HFFc6 (cell line): ENCODE data around the gene KIAA1755. TPM values are rescaled to one million over a fixed set of nuclear protein-coding genes. Genes with fewer than 3 reads are reported as not detected.

ENCODE experiments used
- DNase-seq: peaks from one replicate; pipeline ENCODE4 v3.0.0-alpha.2; 2018
- H3K27ac Mint-ChIP-seq: 2 replicates; pipeline ENCODE4 v1.8.0; 2020; ENCODE audit warnings: mild to moderate bottlenecking, mixed read lengths
- H3K27me3 Mint-ChIP-seq: 2 replicates; pipeline ENCODE4 v1.8.0; 2021; ENCODE audit warnings: mild to moderate bottlenecking, moderate library complexity, mixed read lengths; ENCODE audit not compliant: insufficient read depth
- H3K36me3 Mint-ChIP-seq: 2 replicates; pipeline ENCODE4 v1.8.0; 2021; ENCODE audit warnings: low read depth, mixed read lengths
- H3K4me1 Mint-ChIP-seq: 2 replicates; pipeline ENCODE4 v1.8.0; 2020; ENCODE audit warnings: low read depth, mixed read lengths
- H3K4me3 Mint-ChIP-seq: 2 replicates; pipeline ENCODE4 v1.8.0; 2020; ENCODE audit warnings: mild to moderate bottlenecking, moderate library complexity, mixed read lengths
- H3K9me3 Mint-ChIP-seq: 2 replicates; pipeline ENCODE4 v1.8.0; 2020; ENCODE audit warnings: mild to moderate bottlenecking, mixed read lengths
- total RNA-seq, 6 experiments: library from RNA; stranded (reverse); fragmentation: NEBNext Ultra II Directional; extraction: Animal tissue kit (Norgen Biotek cat#: 25700); gene quantifications; 2 replicates in 1 of 6; 3 replicates in 5 of 6; pipeline ENCODE4 v1.2.3, GENCODE V29; 2021
- TF ChIP-seq, protein P1 (sequence below): fragments of 200-600 bp; sonication (generic); IDR thresholded peaks from 2 replicates; pipeline ENCODE4 v1.5.0; 2021; ENCODE audit warnings: antibody characterized with exemption, mild to moderate bottlenecking

The KIAA1755 gene
- total RNA-seq, 6 experiments from 2014 or later: 1.2 to 4.4 (median 2.2) TPM

DNA sequence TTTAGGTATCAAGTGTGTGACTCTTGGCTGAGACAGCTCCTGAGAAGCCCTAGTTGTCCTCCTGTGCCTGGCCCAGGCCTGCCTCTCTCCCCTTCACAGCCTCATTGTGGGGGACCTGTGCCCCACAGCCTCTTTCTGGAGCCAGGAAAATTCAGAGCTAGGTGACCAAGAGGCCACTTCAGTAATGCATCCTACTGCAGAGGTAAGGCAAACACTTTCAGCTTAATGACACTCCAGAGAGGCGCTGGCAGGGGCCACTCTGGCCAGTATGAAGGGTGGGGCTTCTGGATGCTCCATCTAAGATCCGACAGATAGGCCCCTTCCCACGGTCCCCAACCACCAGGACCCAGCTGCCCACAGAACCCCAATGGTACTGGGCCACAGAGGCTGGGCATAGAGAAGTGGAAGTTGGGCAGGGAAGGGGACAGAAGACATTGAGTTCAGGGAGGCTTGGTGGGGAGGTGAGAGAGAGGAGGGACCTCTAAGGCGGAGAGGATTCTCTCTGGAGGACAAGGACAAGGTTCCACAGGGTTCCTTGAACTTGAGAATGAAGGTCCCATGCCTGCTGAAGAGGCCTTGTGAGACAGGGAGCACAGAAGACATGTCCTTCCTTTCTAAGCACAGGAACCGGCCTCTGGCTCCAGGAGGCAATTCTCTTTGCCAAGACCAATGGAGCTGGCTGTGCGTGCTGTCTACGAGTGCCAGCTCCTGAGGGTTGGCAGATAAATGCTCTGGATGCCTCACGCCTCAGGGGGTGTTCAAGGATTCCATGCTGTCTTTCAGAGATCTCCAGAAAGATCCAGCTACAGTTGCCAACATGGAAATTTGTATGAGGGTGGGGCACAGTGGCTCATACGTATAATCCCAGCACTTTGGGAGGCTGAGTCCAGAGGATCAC lies 49.1 kb downstream of the KIAA1755 start:
- H3K27ac Mint-ChIP-seq: peak overlapping the region; percentile 57; the same call in 1 of the 2 replicates
- no peak for DNase-seq

DNA sequence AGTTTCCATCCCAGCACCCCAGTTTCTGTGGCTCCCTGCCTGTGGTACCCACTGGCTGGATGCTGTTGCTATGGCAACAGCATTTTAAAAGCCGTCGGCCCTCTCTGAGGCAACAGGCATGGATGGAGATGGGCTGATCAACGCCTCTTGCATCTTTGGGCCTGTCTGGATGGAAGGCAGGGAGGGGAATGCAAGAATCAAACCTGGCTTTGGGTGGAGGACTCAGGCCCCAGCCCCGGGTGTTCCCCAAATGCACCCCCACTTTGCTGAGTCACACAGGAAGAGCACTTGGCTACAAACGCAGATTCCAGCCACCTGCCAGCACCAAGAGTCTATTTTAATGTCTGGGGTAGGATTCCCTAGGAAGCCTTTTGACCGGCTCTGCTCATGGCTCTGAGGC lies 49.8 kb downstream of the KIAA1755 start:
- Mint-ChIP-seq H3K36me3 (no peaks in the 10 kb centered on the region), H3K27ac (peak overlapping the region; percentile 57), H3K4me3 (no peak overlapping the region), H3K9me3 (no peaks in the 10 kb centered on the region), H3K4me1 (peaks cover 33% of the 10 kb centered on the region), H3K27me3 (no peaks in the 10 kb centered on the region)
- TF ChIP-seq, protein P1, sequence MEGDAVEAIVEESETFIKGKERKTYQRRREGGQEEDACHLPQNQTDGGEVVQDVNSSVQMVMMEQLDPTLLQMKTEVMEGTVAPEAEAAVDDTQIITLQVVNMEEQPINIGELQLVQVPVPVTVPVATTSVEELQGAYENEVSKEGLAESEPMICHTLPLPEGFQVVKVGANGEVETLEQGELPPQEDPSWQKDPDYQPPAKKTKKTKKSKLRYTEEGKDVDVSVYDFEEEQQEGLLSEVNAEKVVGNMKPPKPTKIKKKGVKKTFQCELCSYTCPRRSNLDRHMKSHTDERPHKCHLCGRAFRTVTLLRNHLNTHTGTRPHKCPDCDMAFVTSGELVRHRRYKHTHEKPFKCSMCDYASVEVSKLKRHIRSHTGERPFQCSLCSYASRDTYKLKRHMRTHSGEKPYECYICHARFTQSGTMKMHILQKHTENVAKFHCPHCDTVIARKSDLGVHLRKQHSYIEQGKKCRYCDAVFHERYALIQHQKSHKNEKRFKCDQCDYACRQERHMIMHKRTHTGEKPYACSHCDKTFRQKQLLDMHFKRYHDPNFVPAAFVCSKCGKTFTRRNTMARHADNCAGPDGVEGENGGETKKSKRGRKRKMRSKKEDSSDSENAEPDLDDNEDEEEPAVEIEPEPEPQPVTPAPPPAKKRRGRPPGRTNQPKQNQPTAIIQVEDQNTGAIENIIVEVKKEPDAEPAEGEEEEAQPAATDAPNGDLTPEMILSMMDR: no peak
- no peak for DNase-seq

More for the DNA sequence above, 49.1 kb downstream of the KIAA1755 start:
- Mint-ChIP-seq H3K4me3 (no peak overlapping the region), H3K9me3 (no peaks in the 10 kb centered on the region), H3K27me3 (no peaks in the 10 kb centered on the region), H3K4me1 (peaks cover 35% of the 10 kb centered on the region), H3K36me3 (no peaks in the 10 kb centered on the region)
- TF ChIP-seq, protein P1: no peak

- peak overlapping the region; percentile 57 for H3K27ac Mint-ChIP-seq
- H3K9me3 Mint-ChIP-seq: no peaks in the 10 kb centered on the region
- H3K4me3 Mint-ChIP-seq: no peak overlapping the region
- peaks cover 33% of the 10 kb centered on the region for H3K4me1 Mint-ChIP-seq
- H3K27me3 Mint-ChIP-seq: no peaks in the 10 kb centered on the region
- DNase-seq: no peak
- TF ChIP-seq, protein P1: no peak
- no peaks in the 10 kb centered on the region for H3K36me3 Mint-ChIP-seq
These were observed 50.7 kb downstream of the KIAA1755 start for GRCh38 chr20:38209736-38210405.

- DNase-seq: no peak
- TF ChIP-seq, protein P1: no peak
- Mint-ChIP-seq H3K4me3 (no peak overlapping the region), H3K4me1 (peaks cover 33% of the 10 kb centered on the region), H3K36me3 (no peaks in the 10 kb centered on the region), H3K27ac (no peak overlapping the region), H3K27me3 (no peaks in the 10 kb centered on the region), H3K9me3 (no peaks in the 10 kb centered on the region)
These were observed 51.4 kb downstream of the KIAA1755 start for GRCh38 chr20:38209054-38209675.

- no peak overlapping the region for H3K27ac Mint-ChIP-seq
- H3K4me3 Mint-ChIP-seq: no peak overlapping the region
- H3K9me3 Mint-ChIP-seq: no peaks in the 10 kb centered on the region
- H3K4me1 Mint-ChIP-seq: peaks cover 33% of the 10 kb centered on the region
- H3K27me3 Mint-ChIP-seq: no peaks in the 10 kb centered on the region
- TF ChIP-seq, protein P1: no peak
- no peaks in the 10 kb centered on the region for H3K36me3 Mint-ChIP-seq
- DNase-seq: no peak
These were observed 52.0 kb downstream of the KIAA1755 start for GRCh38 chr20:38208523-38208922.
